GM18511 (cell line): ENCODE results near the gene GLB1L.
"Not testable (repeated sequence)": the region's sequence is repeated elsewhere in the genome, so short reads cannot be mapped to it uniquely, and the experiment has no call there.

ENCODE experiments used
- ATAC-seq: cut with Tn5 transposase; IDR thresholded peaks from one replicate; pipeline ENCODE4 v1.9.1; 2021; ENCODE audit warnings: mild to moderate bottlenecking, moderate library complexity; ENCODE audit not compliant: unreplicated experiment

GLB1L gene

GRCh38 chr2:219281588-219281987, 36.3 kb upstream of the GLB1L start:
- no peak for ATAC-seq

GRCh38 chr2:219280651-219281050, 35.4 kb upstream of the GLB1L start:
- ATAC-seq = no peak

GRCh38 chr2:219279916-219280516, 34.8 kb upstream of the GLB1L start:
- no peak for ATAC-seq

- peak; percentile 87 for ATAC-seq
These were observed 34.1 kb upstream of the GLB1L start, which contains the start of gene DNAJB2 for GRCh38 chr2:219279151-219279915. Gene DNAJB2, plus strand, starts transcription at chr2:219279366. Its CDS starts 468 bp downstream, at chr2:219279834.

GRCh38 chr2:219278655-219279150, 33.5 kb upstream of the GLB1L start:
- ATAC-seq = no peak

- no peak for ATAC-seq
These were observed 32.7 kb upstream of the GLB1L start for GRCh38 chr2:219277703-219278654.

GRCh38 chr2:219274361-219274921, 29.2 kb upstream of the GLB1L start:
- no peak for ATAC-seq

GRCh38 chr2:219273937-219274336, 28.7 kb upstream of the GLB1L start:
- ATAC-seq = no peak

- ATAC-seq = no peak
These were observed 27.8 kb upstream of the GLB1L start for GRCh38 chr2:219272995-219273394.

GRCh38 chr2:219272356-219272755, 27.1 kb upstream of the GLB1L start:
- ATAC-seq = no peak

GRCh38 chr2:219271021-219271420, 25.8 kb upstream of the GLB1L start:
- no peak for ATAC-seq

GRCh38 chr2:219270055-219270372, 24.8 kb upstream of the GLB1L start:
- no peak for ATAC-seq

- no peak for ATAC-seq
These were observed 24.3 kb upstream of the GLB1L start for GRCh38 chr2:219269362-219270054.

- ATAC-seq = no peak
These were observed 23.1 kb upstream of the GLB1L start for GRCh38 chr2:219268294-219268693.

- ATAC-seq = no peak
These were observed 21.6 kb upstream of the GLB1L start for GRCh38 chr2:219266886-219267285.

GRCh38 chr2:219266232-219266631, 21.0 kb upstream of the GLB1L start:
- ATAC-seq = no peak

- ATAC-seq = no peak
These were observed 16.0 kb upstream of the GLB1L start for GRCh38 chr2:219261024-219261855.

GRCh38 chr2:219258942-219259341, 13.7 kb upstream of the GLB1L start:
- ATAC-seq = not testable (repeated sequence)

- ATAC-seq = peak; percentile 36
These were observed 9.5 kb upstream of the GLB1L start for GRCh38 chr2:219254590-219255201.
